NCI-H82 treated with DMSO at 0.1 percent for 48 hours (cell line): Measurements from ENCODE around the gene ZNF678.
"Not testable (repeated sequence)": the region's sequence is repeated elsewhere in the genome, so short reads cannot be mapped to it uniquely, and the experiment has no call there.

ENCODE experiments used
- DNase-seq: peaks from one replicate; lab custom pipeline; 2025; ENCODE audit not compliant: unreplicated experiment; lab: John Stamatoyannopoulos, UW

ZNF678 gene

GRCh38 chr1:227710474-227710873, 147.1 kb downstream of the ZNF678 start:
- not testable (repeated sequence) for DNase-seq

- no peak for DNase-seq
Measured at GRCh38 chr1:227712648-227713047, 149.3 kb downstream of the ZNF678 start.

GRCh38 chr1:227718932-227719331, 155.6 kb downstream of the ZNF678 start:
- no peak for DNase-seq

GRCh38 chr1:227723474-227723873, 160.1 kb downstream of the ZNF678 start:
- DNase-seq: no peak

GRCh38 chr1:227725046-227725445, 161.7 kb downstream of the ZNF678 start:
- no peak for DNase-seq

- DNase-seq: no peak
Measured at GRCh38 chr1:227726318-227726717, 163.0 kb downstream of the ZNF678 start.
